Measurements from ENCODE around the gene SMAD9.

The SMAD9 gene

DNA sequence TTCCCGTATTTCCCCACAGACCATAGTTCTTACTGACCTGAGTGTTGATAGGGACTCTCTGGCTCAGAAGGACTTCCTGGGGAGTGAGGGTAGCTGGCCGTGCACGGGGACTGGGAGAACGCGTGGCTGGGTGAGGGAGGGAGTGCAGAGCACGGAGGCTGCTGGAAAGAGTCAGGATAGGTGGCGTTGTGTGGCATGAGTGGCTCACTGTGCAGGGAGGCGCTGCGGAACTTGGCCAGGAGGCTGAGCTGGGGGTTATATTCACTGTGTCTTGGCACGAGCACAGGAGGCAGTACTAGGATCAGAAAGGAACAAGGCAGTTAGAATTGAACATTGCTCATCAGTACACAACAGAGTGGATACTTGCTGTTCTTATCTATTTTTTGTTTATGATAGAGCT, 47.4 kb downstream of the SMAD9 start:
- H3K27me3 ChIP-seq (ENCODE audit: control insufficient read depth in 5 of 5, insufficient read depth in 4 of 5, low read length in 5 of 5), result no peaks in the 10 kb centered on the region
- no peaks in the 10 kb centered on the region for H3K4me1 ChIP-seq (ENCODE audit: control insufficient read depth in 5 of 5, insufficient read depth in 5 of 5, low read length in 5 of 5)
- H3K36me3 ChIP-seq (ENCODE audit: control insufficient read depth in 5 of 5, insufficient read depth in 5 of 5, low read length in 5 of 5), result peaks cover 0 to 15% (median 4%) of the 10 kb centered on the region in 5 donors
- H3K9ac ChIP-seq (ENCODE audit: low read length in 5 of 5), result no peak overlapping the region
- H3K9me3 ChIP-seq (ENCODE audit: control insufficient read depth in 5 of 5, low read length in 5 of 5), result no peaks in the 10 kb centered on the region
- H3K4me3 ChIP-seq (ENCODE audit: low read depth in 1 of 5, low read length in 5 of 5), result no peak overlapping the region
- H3K27ac ChIP-seq (ENCODE audit: low read depth, low read length), result no peak overlapping the region

- Histone ChIP-seq H3K4me1 (ENCODE audit: control insufficient read depth in 5 of 5, insufficient read depth in 5 of 5, low read length in 5 of 5) (no peaks in the 10 kb centered on the region), H3K9ac (ENCODE audit: low read length in 5 of 5) (no peak overlapping the region), H3K27ac (ENCODE audit: low read depth, low read length) (no peak overlapping the region), H3K4me3 (ENCODE audit: low read depth in 1 of 5, low read length in 5 of 5) (no peak overlapping the region), H3K27me3 (ENCODE audit: control insufficient read depth in 5 of 5, insufficient read depth in 4 of 5, low read length in 5 of 5) (no peaks in the 10 kb centered on the region), H3K36me3 (ENCODE audit: control insufficient read depth in 5 of 5, insufficient read depth in 5 of 5, low read length in 5 of 5) (peaks cover 0 to 22% (median 13%) of the 10 kb centered on the region in 5 donors), H3K9me3 (ENCODE audit: control insufficient read depth in 5 of 5, low read length in 5 of 5) (no peaks in the 10 kb centered on the region)
Observed at GRCh38 chr13:36870050-36870692, 49.9 kb downstream of the SMAD9 start.

GRCh38 chr13:36866232-36866631, 53.8 kb downstream of the SMAD9 start:
- H3K27me3 ChIP-seq (ENCODE audit: control insufficient read depth in 5 of 5, insufficient read depth in 4 of 5, low read length in 5 of 5), result no peaks in the 10 kb centered on the region
- peaks cover 0 to 12% (median 0%) of the 10 kb centered on the region in 5 donors for H3K4me1 ChIP-seq (ENCODE audit: control insufficient read depth in 5 of 5, insufficient read depth in 5 of 5, low read length in 5 of 5)
- no peak overlapping the region for H3K27ac ChIP-seq (ENCODE audit: low read depth, low read length)
- H3K9me3 ChIP-seq (ENCODE audit: control insufficient read depth in 5 of 5, low read length in 5 of 5), result no peaks in the 10 kb centered on the region
- peaks cover 0 to 13% (median 11%) of the 10 kb centered on the region in 5 donors for H3K36me3 ChIP-seq (ENCODE audit: control insufficient read depth in 5 of 5, insufficient read depth in 5 of 5, low read length in 5 of 5)
- no peak overlapping the region for H3K4me3 ChIP-seq (ENCODE audit: low read depth in 1 of 5, low read length in 5 of 5)
- H3K9ac ChIP-seq (ENCODE audit: low read length in 5 of 5), result no peak overlapping the region

DNA sequence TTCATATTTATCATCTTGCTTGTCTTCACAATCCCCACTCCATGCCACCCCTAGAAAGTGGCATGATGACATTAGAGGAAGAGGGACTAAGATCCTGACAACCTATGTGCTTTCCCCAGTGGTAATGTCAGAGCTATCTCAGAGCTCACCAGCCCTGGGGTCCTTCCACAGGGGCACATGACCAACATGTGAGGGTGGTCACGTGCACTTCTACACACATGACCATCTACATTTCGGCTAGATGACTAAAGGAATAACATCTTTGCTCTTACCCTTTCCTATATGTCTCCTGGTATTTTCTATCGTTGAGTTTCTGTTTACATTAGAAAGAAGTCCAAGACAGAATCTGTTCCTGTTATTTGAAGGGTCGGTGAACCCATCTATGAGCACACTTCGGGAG, 54.8 kb downstream of the SMAD9 start:
- Histone ChIP-seq H3K36me3 (ENCODE audit: control insufficient read depth in 5 of 5, insufficient read depth in 5 of 5, low read length in 5 of 5) (peaks cover 0 to 13% (median 9%) of the 10 kb centered on the region in 5 donors), H3K4me1 (ENCODE audit: control insufficient read depth in 5 of 5, insufficient read depth in 5 of 5, low read length in 5 of 5) (peaks cover 0 to 12% (median 0%) of the 10 kb centered on the region in 5 donors), H3K27ac (ENCODE audit: low read depth, low read length) (no peak overlapping the region), H3K27me3 (ENCODE audit: control insufficient read depth in 5 of 5, insufficient read depth in 4 of 5, low read length in 5 of 5) (no peaks in the 10 kb centered on the region), H3K9ac (ENCODE audit: low read length in 5 of 5) (no peak overlapping the region), H3K4me3 (ENCODE audit: low read depth in 1 of 5, low read length in 5 of 5) (no peak overlapping the region), H3K9me3 (ENCODE audit: control insufficient read depth in 5 of 5, low read length in 5 of 5) (no peaks in the 10 kb centered on the region)

- Histone ChIP-seq H3K27me3 (ENCODE audit: control insufficient read depth in 5 of 5, insufficient read depth in 4 of 5, low read length in 5 of 5) (no peaks in the 10 kb centered on the region), H3K36me3 (ENCODE audit: control insufficient read depth in 5 of 5, insufficient read depth in 5 of 5, low read length in 5 of 5) (peaks cover 0 to 13% (median 8%) of the 10 kb centered on the region in 5 donors), H3K9me3 (ENCODE audit: control insufficient read depth in 5 of 5, low read length in 5 of 5) (no peaks in the 10 kb centered on the region), H3K9ac (ENCODE audit: low read length in 5 of 5) (no peak overlapping the region), H3K4me3 (ENCODE audit: low read depth in 1 of 5, low read length in 5 of 5) (no peak overlapping the region), H3K4me1 (ENCODE audit: control insufficient read depth in 5 of 5, insufficient read depth in 5 of 5, low read length in 5 of 5) (peaks cover 0 to 12% (median 0%) of the 10 kb centered on the region in 5 donors), H3K27ac (ENCODE audit: low read depth, low read length) (peak overlapping the region; percentile 11)
Observed at GRCh38 chr13:36862722-36863121, 57.3 kb downstream of the SMAD9 start.

GRCh38 chr13:36862002-36862685, 57.9 kb downstream of the SMAD9 start:
- H3K27ac ChIP-seq (ENCODE audit: low read depth, low read length), result peak overlapping the region; percentile 11
- H3K36me3 ChIP-seq (ENCODE audit: control insufficient read depth in 5 of 5, insufficient read depth in 5 of 5, low read length in 5 of 5), result peaks cover 0 to 13% (median 8%) of the 10 kb centered on the region in 5 donors
- no peaks in the 10 kb centered on the region for H3K27me3 ChIP-seq (ENCODE audit: control insufficient read depth in 5 of 5, insufficient read depth in 4 of 5, low read length in 5 of 5)
- no peak overlapping the region for H3K9ac ChIP-seq (ENCODE audit: low read length in 5 of 5)
- no peaks in the 10 kb centered on the region for H3K9me3 ChIP-seq (ENCODE audit: control insufficient read depth in 5 of 5, low read length in 5 of 5)
- peaks cover 0 to 12% (median 0%) of the 10 kb centered on the region in 5 donors for H3K4me1 ChIP-seq (ENCODE audit: control insufficient read depth in 5 of 5, insufficient read depth in 5 of 5, low read length in 5 of 5)
- no peak overlapping the region for H3K4me3 ChIP-seq (ENCODE audit: low read depth in 1 of 5, low read length in 5 of 5)

GRCh38 chr13:36859259-36859658, 60.8 kb downstream of the SMAD9 start:
- Histone ChIP-seq H3K36me3 (ENCODE audit: control insufficient read depth in 5 of 5, insufficient read depth in 5 of 5, low read length in 5 of 5) (peaks cover 0 to 3% (median 0%) of the 10 kb centered on the region in 5 donors), H3K4me3 (ENCODE audit: low read depth in 1 of 5, low read length in 5 of 5) (no peak overlapping the region), H3K27ac (ENCODE audit: low read depth, low read length) (no peak overlapping the region)

DNA sequence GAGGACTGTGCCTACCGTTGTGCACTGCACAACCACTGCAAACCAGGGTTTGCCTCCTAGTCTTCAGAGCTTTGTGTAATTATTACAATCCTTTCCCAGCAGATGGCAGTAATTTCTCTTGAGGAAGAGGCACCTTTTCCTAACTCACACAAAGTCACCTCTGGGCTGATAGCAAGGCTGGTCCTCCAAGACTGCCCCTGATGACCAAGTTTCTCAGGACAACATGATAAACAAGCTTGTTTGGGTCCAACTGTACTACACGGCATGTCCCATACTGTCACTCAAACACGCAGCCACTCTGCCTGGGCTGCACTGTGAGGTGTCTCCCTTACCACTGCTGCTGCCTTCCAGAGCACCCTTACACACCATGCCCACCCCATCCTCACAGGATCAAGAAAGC, 61.7 kb downstream of the SMAD9 start:
- Histone ChIP-seq H3K36me3 (ENCODE audit: control insufficient read depth in 5 of 5, insufficient read depth in 5 of 5, low read length in 5 of 5) (peaks cover 0 to 6% (median 3%) of the 10 kb centered on the region in 5 donors), H3K27me3 (ENCODE audit: control insufficient read depth in 5 of 5, insufficient read depth in 4 of 5, low read length in 5 of 5) (no peaks in the 10 kb centered on the region), H3K27ac (ENCODE audit: low read depth, low read length) (no peak overlapping the region), H3K4me3 (ENCODE audit: low read depth in 1 of 5, low read length in 5 of 5) (no peak overlapping the region), H3K9me3 (ENCODE audit: control insufficient read depth in 5 of 5, low read length in 5 of 5) (no peaks in the 10 kb centered on the region), H3K9ac (ENCODE audit: low read length in 5 of 5) (no peak overlapping the region), H3K4me1 (ENCODE audit: control insufficient read depth in 5 of 5, insufficient read depth in 5 of 5, low read length in 5 of 5) (peaks cover 0 to 12% (median 0%) of the 10 kb centered on the region in 5 donors)

More at GRCh38 chr13:36859259-36859658, 60.8 kb downstream of the SMAD9 start:
- H3K9me3 ChIP-seq (ENCODE audit: control insufficient read depth in 5 of 5, low read length in 5 of 5), result no peaks in the 10 kb centered on the region
- H3K27me3 ChIP-seq (ENCODE audit: control insufficient read depth in 5 of 5, insufficient read depth in 4 of 5, low read length in 5 of 5), result no peaks in the 10 kb centered on the region
- H3K4me1 ChIP-seq (ENCODE audit: control insufficient read depth in 5 of 5, insufficient read depth in 5 of 5, low read length in 5 of 5), result peaks cover 0 to 12% (median 0%) of the 10 kb centered on the region in 5 donors
- no peak overlapping the region for H3K9ac ChIP-seq (ENCODE audit: low read length in 5 of 5)

- no peaks in the 10 kb centered on the region for H3K9me3 ChIP-seq (ENCODE audit: control insufficient read depth in 5 of 5, low read length in 5 of 5)
- H3K9ac ChIP-seq (ENCODE audit: low read length in 5 of 5), result no peak overlapping the region
- H3K27ac ChIP-seq (ENCODE audit: low read depth, low read length), result no peak overlapping the region
- H3K27me3 ChIP-seq (ENCODE audit: control insufficient read depth in 5 of 5, insufficient read depth in 4 of 5, low read length in 5 of 5), result no peaks in the 10 kb centered on the region
- peaks cover 0 to 11% (median 3%) of the 10 kb centered on the region in 5 donors for H3K36me3 ChIP-seq (ENCODE audit: control insufficient read depth in 5 of 5, insufficient read depth in 5 of 5, low read length in 5 of 5)
- peaks cover 0 to 3% (median 0%) of the 10 kb centered on the region in 5 donors for H3K4me1 ChIP-seq (ENCODE audit: control insufficient read depth in 5 of 5, insufficient read depth in 5 of 5, low read length in 5 of 5)
- H3K4me3 ChIP-seq (ENCODE audit: low read depth in 1 of 5, low read length in 5 of 5), result no peak overlapping the region
Observed at GRCh38 chr13:36857253-36857652, 62.8 kb downstream of the SMAD9 start.

DNA sequence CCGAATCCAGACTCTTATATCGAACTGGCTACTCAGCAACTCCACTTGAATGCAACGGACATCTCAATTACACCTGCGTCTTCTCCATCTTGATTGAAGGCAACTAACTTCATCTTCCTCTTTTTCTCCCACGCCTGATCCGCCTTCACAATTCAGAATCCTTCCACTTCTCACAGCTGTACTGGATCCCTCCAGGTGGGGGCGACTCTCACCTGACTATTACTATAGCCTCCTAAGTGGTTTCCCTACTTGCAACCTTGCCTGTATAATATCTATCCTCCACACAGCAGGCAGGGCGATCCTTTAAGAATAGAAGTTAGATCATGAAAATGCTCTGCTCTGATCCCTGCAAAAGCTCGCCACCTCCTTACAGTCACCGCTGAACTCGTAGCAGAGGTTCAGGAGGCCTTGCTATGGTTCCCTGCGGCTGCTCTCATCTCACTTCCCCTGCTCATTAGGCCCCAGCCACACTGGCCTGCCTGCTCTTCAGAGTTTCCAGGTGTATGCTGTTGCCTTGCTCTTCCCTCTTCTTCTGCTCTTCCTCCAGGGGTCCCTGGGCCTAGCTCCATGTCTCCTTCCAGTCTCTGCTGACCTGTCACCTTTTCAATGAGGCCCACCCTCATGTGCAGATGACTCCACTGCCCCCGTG, 69.1 kb downstream of the SMAD9 start:
- Histone ChIP-seq H3K9ac (ENCODE audit: low read length in 5 of 5) (no peak overlapping the region), H3K4me1 (ENCODE audit: control insufficient read depth in 5 of 5, insufficient read depth in 5 of 5, low read length in 5 of 5) (peaks cover 0 to 6% (median 3%) of the 10 kb centered on the region in 5 donors), H3K9me3 (ENCODE audit: control insufficient read depth in 5 of 5, low read length in 5 of 5) (no peaks in the 10 kb centered on the region), H3K36me3 (ENCODE audit: control insufficient read depth in 5 of 5, insufficient read depth in 5 of 5, low read length in 5 of 5) (peaks cover 0 to 8% (median 0%) of the 10 kb centered on the region in 5 donors), H3K27ac (ENCODE audit: low read depth, low read length) (no peak overlapping the region), H3K4me3 (ENCODE audit: low read depth in 1 of 5, low read length in 5 of 5) (no peak overlapping the region), H3K27me3 (ENCODE audit: control insufficient read depth in 5 of 5, insufficient read depth in 4 of 5, low read length in 5 of 5) (no peaks in the 10 kb centered on the region)
